Kidney (tissue), 22 donors: Measurements from ENCODE around the gene GSTT4. TPM values are rescaled to one million over a fixed set of nuclear protein-coding genes. Genes with fewer than 3 reads are reported as not detected.

Experiments
- DNase-seq, 5 donors: peaks; one replicate each; pipeline ENCODE4 v3.0.0-alpha.2; 2013 to 2020
- FAIRE-seq: peaks from 2 replicates; lab custom pipeline; 2012; peaks lifted over from hg19 to GRCh38; lab: Jason Lieb, UNC
- H3K27ac ChIP-seq, 2 donors: one replicate each; pipeline ENCODE4 v1.7.0; 2013; ENCODE audit warnings: low read depth in 2 of 2, low read length in 2 of 2, inconsistent platforms in 1 of 2
- H3K27me3 ChIP-seq: one replicate; pipeline ENCODE4 v1.7.1; 2013; ENCODE audit warnings: low read length, inconsistent platforms; ENCODE audit not compliant: control insufficient read depth, insufficient read depth
- H3K36me3 ChIP-seq, 3 donors: one replicate each; pipeline versions ENCODE4 v1.7.0 to v1.7.1; 2013; ENCODE audit warnings: low read length in 3 of 3, control low read depth in 1 of 3, inconsistent platforms in 1 of 3; ENCODE audit not compliant: insufficient read depth in 3 of 3, control insufficient read depth in 2 of 3
- H3K4me1 ChIP-seq, 3 donors: one replicate each; pipeline versions ENCODE4 v1.7.0 to v1.7.1; 2013; ENCODE audit warnings: low read length in 3 of 3, inconsistent platforms in 1 of 3, low read depth in 1 of 3; ENCODE audit not compliant: control insufficient read depth in 2 of 3, insufficient read depth in 2 of 3
- H3K4me3 ChIP-seq, 3 donors: one replicate each; pipeline versions ENCODE4 v1.7.0 to v1.8.1; 2013; ENCODE audit warnings: low read length in 3 of 3, control low read depth in 1 of 3, inconsistent platforms in 1 of 3
- H3K9ac ChIP-seq, 3 donors: one replicate each; pipeline versions ENCODE4 v1.7.0 to v1.7.1; 2013; ENCODE audit warnings: low read length in 3 of 3, control low read depth in 1 of 3, inconsistent platforms in 1 of 3
- H3K9me3 ChIP-seq, 3 donors: one replicate each; pipeline versions ENCODE4 v1.7.0 to v1.7.1; 2013; ENCODE audit warnings: low read length in 3 of 3, control low read depth in 1 of 3, inconsistent platforms in 1 of 3; ENCODE audit not compliant: control insufficient read depth in 2 of 3, insufficient read depth in 1 of 3
- intact Hi-C: fragments of 100-400 bp; cut with DNase I; formaldehyde crosslinking; loops from one replicate; pipeline ENCODE4 v1.11.1; 2022
- long read RNA-seq, 10 donors: library from polyadenylated mRNA in 1 of 10; unstranded in 1 of 10; transcript quantifications; one replicate each; pipeline ENCODE4 v2.0.0 and lab custom pipeline, GENCODE V29; 2021 to 2026
- polyA plus RNA-seq: library from polyadenylated mRNA; stranded (reverse); fragments of 350-450 nt; fragmentation: Illumina TruSeq; extraction: RNeasy Lipid Tissue Mini Kit (QIAGEN cat#74804); gene quantifications from one replicate; pipeline ENCODE4 v1.2.3, GENCODE V29; 2014; ENCODE audit warnings: low read depth, low replicate concordance; ENCODE audit not compliant: insufficient read depth
- total RNA-seq: library from RNA; stranded (reverse); fragmentation: NEBNext Ultra II Directional; extraction: Animal tissue kit (Norgen Biotek cat#: 25700); gene quantifications from one replicate; pipeline ENCODE4 v1.2.1, GENCODE V29; 2021
- TF ChIP-seq, protein P1 (sequence below): IDR thresholded peaks from 3 replicates; pipeline ENCODE4 v1.5.1; 2012; ENCODE audit warnings: mild to moderate bottlenecking, moderate library complexity, borderline replicate concordance; ENCODE audit not compliant: insufficient read depth; ENCODE audit errors: extremely low read depth
- donor health status: control.
- donor health status: control.
- donor health status: control.
- donor health status: control.
- donor health status: control.
- donor health status: DM: yes; HTN: yes; CAD: no.
- donor health status: Normal renal cell carcinoma (clear cell type).

Gene GSTT4
- not detected for total RNA-seq
- not detected for polyA plus RNA-seq
- long read RNA-seq, donor 1 = 0 reads
- long read RNA-seq, donor 2 = 0 reads
- long read RNA-seq, donor 3 = 0 reads
- long read RNA-seq, donor 4 = 0 reads
- long read RNA-seq, donor 5 = 0 reads
- long read RNA-seq, donor 6 = 0 reads
- long read RNA-seq, donor 7 = 0 reads
- long read RNA-seq, donor 8 = 0 reads
- long read RNA-seq, donor 9 = 0 reads
- long read RNA-seq, donor 10 = 0 reads

DNA sequence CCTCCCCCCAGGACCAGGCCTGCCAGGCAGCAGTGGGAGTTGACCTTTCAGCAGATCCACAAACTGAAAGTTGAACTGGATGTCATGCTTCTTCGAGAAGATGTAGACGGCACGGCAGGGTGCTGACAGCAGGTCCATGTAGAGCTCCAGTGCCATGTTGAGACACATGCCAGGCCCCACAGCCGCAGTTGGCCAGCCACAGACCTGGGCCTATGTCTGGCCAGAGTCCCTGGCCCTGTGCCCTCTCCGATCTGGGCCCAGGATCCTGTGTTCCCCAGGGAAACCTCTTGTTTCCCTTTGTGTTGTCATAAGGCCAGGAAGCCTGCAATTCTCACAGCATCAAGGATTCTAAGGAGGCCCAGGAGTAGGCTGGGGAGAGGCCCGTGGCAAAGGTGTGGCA lies at the start of gene GSTT4:
GSTT4 (minus strand) TSS at position 253 of the 400 bp plus-strand sequence; CDS start at position 156, 97 bp downstream.
- TF ChIP-seq, protein P1, sequence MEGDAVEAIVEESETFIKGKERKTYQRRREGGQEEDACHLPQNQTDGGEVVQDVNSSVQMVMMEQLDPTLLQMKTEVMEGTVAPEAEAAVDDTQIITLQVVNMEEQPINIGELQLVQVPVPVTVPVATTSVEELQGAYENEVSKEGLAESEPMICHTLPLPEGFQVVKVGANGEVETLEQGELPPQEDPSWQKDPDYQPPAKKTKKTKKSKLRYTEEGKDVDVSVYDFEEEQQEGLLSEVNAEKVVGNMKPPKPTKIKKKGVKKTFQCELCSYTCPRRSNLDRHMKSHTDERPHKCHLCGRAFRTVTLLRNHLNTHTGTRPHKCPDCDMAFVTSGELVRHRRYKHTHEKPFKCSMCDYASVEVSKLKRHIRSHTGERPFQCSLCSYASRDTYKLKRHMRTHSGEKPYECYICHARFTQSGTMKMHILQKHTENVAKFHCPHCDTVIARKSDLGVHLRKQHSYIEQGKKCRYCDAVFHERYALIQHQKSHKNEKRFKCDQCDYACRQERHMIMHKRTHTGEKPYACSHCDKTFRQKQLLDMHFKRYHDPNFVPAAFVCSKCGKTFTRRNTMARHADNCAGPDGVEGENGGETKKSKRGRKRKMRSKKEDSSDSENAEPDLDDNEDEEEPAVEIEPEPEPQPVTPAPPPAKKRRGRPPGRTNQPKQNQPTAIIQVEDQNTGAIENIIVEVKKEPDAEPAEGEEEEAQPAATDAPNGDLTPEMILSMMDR = no peak
- H3K9ac ChIP-seq = no peak within 1 kb of the TSS
- no peaks in the 10 kb centered on the region for H3K4me1 ChIP-seq
- H3K27me3 ChIP-seq = no peaks in the 10 kb centered on the region
- H3K9me3 ChIP-seq = no peaks in the 10 kb centered on the region
- intact Hi-C loops = no loop called here
- DNase-seq = no peak
- H3K4me3 ChIP-seq = no peak within 1 kb of the TSS
- H3K36me3 ChIP-seq = no peaks in the 10 kb centered on the region
- no peak within 1 kb of the TSS for H3K27ac ChIP-seq
- no peak for FAIRE-seq

DNA sequence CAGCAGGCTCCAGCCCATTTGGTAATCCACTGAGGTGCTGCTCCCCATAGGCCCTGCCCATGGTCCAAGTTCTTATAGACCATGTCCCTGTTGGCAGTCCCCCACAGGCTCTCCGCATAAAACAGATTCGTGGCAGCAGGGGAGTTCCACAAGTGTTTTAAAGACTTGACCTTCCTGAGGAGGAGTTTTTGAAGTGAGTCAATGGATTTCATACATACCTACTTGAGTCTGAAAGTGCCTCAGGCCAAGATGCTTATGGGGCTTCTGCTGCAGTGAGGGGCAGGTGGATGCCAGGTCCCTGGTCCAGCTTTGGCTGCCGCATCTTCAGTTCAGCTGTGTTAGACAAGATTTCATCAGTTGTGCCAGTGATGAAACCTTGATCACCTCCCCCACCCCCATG lies 49.1 kb upstream of the GSTT4 start:
- TF ChIP-seq, protein P1 = no peak
- intact Hi-C loops = no loop called here
- H3K36me3 ChIP-seq = peaks cover 0 to 45% (median 42%) of the 10 kb centered on the region in 3 donors

DNA sequence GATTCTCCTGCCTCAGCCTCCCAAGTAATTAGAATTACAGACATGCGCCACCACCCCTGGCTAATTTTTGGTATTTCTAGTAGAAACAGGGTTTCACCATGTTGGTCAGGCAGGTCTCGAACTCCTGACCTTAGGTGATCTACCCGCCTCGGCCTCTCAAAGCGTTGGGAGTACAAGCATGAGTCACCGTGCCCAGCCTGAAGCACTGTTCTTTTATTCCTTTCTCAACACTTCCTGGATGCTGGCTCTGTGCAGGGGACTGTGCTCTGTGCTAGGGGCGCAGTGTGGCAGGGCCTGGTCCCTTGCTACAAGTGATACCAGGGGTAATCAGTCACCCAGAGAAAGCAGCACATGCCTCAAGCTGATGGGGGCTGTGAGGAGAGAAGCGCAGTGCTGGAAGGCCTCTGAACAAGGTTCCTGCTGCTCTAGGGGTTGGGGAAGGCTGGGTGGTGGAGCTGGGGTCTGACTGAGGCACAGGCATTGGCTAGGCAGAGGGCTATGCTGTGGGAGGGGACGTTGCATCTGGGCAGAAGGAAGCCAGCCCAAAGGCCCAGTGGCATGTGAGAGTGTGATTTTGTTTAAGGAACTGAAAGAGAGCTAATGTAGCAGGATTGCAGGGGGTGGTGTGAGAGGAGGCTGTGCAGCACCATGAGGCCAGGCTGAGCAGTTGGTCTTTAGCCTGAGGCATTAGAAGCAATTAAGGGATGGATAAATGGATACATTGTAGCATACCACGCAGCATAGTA lies 48.4 kb upstream of the GSTT4 start:
- DNase-seq = no peak
- Histone ChIP-seq H3K27me3 (no peaks in the 10 kb centered on the region), H3K27ac (no peak overlapping the region), H3K4me3 (no peak overlapping the region), H3K9me3 (no peaks in the 10 kb centered on the region), H3K36me3 (peaks cover 0 to 45% (median 44%) of the 10 kb centered on the region in 3 donors), H3K9ac (no peak overlapping the region), H3K4me1 (no peaks in the 10 kb centered on the region)
- intact Hi-C loops = no loop called here
- no peak for FAIRE-seq
- TF ChIP-seq, protein P1 = no peak

More for the DNA sequence above, 49.1 kb upstream of the GSTT4 start:
- DNase-seq = no peak
- no peaks in the 10 kb centered on the region for H3K4me1 ChIP-seq
- no peak overlapping the region for H3K9ac ChIP-seq
- no peaks in the 10 kb centered on the region for H3K9me3 ChIP-seq
- H3K27ac ChIP-seq = no peak overlapping the region
- FAIRE-seq = no peak
- no peaks in the 10 kb centered on the region for H3K27me3 ChIP-seq
- no peak overlapping the region for H3K4me3 ChIP-seq
